Activated T-cell treated with anti-CD3 and anti-CD28 coated beads, Interleukin-2, amount 50 U/mL, for 24 hours (primary cell): ENCODE results near the gene LARGE2.

ENCODE experiments used
- DNase-seq: peaks from one replicate; pipeline ENCODE4 v3.0.0-alpha.2; 2020
- H3K27ac Mint-ChIP-seq: 2 replicates; pipeline ENCODE4 v1.8.0; 2020; ENCODE audit warnings: mild to moderate bottlenecking, mixed read lengths
- H3K27me3 Mint-ChIP-seq: 2 replicates; pipeline ENCODE4 v1.8.0; 2020; ENCODE audit warnings: mixed read lengths
- H3K36me3 Mint-ChIP-seq: 2 replicates; pipeline ENCODE4 v1.8.0; 2020; ENCODE audit warnings: low read depth, mixed read lengths
- H3K4me1 Mint-ChIP-seq: 2 replicates; pipeline ENCODE4 v1.8.0; 2020; ENCODE audit warnings: low read depth, mixed read lengths
- H3K4me3 Mint-ChIP-seq: 2 replicates; pipeline ENCODE4 v1.8.0; 2020; ENCODE audit warnings: mild to moderate bottlenecking, moderate library complexity, mixed read lengths
- H3K9me3 Mint-ChIP-seq: 2 replicates; pipeline ENCODE4 v1.8.0; 2020; ENCODE audit warnings: mixed read lengths

LARGE2 gene

DNA sequence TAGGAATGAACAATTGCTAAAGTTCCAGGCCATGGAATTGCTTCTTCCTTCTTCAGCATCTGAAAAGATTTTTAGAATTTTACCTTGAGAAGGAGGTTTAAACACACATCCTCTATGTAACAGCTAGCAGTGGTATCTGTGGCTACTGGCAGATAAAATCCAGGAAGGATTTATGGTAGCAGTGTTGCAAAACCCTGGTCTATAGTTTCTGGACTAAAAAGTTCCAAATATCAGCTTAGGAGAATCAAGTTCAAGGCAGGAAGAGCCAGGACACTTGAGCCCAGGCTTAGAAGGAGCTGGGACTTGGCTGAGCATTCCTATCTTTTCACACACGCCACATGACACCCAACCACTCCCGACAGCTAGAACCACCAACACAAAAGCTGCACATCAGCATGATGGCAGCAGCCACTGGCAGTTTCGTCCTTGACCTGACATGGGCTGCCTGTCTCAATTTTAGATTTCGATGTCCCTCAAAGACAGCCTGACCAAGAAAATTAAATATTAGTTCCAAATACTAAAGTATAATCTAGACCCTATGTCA is 14.1 kb downstream of the LARGE2 start:
- DNase-seq = no peak
- no peaks in the 10 kb centered on the region for H3K9me3 Mint-ChIP-seq
- no peaks in the 10 kb centered on the region for H3K27me3 Mint-ChIP-seq
- peaks cover 4% of the 10 kb centered on the region for H3K4me1 Mint-ChIP-seq
- peak overlapping the region; percentile 3 for H3K27ac Mint-ChIP-seq
- peaks cover 57% of the 10 kb centered on the region for H3K36me3 Mint-ChIP-seq
- no peak overlapping the region for H3K4me3 Mint-ChIP-seq

DNA sequence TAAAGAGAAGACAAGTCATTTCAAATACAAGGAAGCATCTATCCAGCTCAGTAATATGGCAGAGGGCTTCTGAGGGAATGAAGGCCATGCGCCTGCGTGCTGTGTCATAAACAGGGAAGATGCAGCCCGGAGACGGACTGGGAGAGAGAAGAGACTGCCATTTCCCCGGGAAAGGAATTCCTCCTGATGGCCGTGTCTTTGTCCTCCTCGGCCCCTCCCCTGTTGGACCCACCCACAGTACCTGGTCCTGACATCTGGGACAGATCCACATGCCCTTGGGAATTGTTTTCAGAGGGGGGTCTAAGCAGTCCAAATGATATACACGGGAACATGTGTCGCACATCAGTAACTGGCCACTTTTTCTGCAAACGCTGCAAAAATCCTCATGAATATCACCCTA is 15.5 kb downstream of the LARGE2 start:
- Mint-ChIP-seq H3K4me3 (no peak overlapping the region), H3K27ac (no peak overlapping the region), H3K9me3 (no peaks in the 10 kb centered on the region), H3K4me1 (peaks cover 2% of the 10 kb centered on the region), H3K27me3 (no peaks in the 10 kb centered on the region), H3K36me3 (peaks cover 59% of the 10 kb centered on the region)
- DNase-seq = no peak

DNA sequence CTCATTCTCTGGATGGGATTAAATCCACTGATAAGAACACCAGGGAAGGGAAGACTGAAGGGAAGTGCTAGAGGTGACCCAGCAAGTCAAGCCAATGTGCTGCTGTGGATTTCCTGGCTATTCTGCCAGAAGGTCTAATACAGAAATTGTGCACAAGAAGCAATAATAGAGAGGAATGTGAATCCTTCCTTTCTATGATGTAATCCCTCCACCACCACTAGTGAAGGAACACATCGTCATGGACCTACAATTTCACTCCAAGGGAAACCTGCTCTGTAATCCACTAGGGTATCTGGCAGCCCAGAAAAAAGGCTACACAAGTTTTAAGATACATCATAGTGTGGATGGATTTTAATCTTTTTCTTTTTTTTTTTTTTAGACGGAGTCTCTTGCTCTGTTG is 17.4 kb downstream of the LARGE2 start:
- Mint-ChIP-seq H3K9me3 (no peaks in the 10 kb centered on the region), H3K36me3 (peaks cover 58% of the 10 kb centered on the region)
- no peak for DNase-seq

DNA sequence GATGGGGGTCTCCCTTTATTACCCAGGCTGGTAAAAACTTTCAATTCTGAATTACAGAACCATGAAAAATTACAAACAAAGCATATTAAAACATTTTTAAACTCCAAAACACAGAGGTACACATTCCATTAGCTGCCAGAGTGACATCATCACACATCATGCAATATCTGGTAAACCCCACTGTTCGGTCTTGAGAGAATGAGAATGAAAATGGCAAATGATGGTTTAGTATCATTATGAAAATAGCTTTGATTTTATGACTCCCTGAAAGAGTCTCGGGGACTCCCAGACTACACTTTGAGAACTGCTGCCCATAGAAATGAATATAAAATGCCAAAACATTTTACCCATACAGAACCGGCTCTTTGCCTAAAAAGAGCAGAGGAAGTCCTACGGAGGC is 18.8 kb downstream of the LARGE2 start:
- Mint-ChIP-seq H3K4me3 (no peak overlapping the region), H3K9me3 (no peaks in the 10 kb centered on the region), H3K4me1 (peaks cover 2% of the 10 kb centered on the region)

More for the DNA sequence above, 17.4 kb downstream of the LARGE2 start:
- Mint-ChIP-seq H3K27me3 (no peaks in the 10 kb centered on the region), H3K27ac (peak overlapping the region; percentile 22), H3K4me3 (no peak overlapping the region), H3K4me1 (peaks cover 2% of the 10 kb centered on the region)

DNA sequence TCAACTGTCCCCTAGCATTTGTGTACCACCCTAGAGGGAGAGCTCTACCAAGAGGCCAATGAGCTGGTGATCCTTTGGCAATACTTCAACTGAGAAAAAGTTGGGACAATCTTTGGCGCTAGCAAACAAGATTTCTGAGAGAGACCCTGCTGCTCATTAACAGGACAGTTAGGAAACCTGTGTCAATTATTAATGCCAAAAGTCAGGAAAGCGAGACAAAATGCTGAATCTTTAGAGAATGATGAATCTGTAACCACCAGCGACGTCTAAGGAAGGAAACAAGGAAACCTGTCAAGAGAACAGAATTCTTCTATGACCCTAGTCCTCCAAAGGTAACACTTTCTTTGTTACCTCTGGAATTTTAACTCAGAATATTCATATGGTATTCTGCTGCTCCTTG is 19.9 kb downstream of the LARGE2 start:
- no peaks in the 10 kb centered on the region for H3K9me3 Mint-ChIP-seq
- DNase-seq = no peak
- H3K27ac Mint-ChIP-seq = no peak overlapping the region
- H3K27me3 Mint-ChIP-seq = no peaks in the 10 kb centered on the region
- H3K4me1 Mint-ChIP-seq = peaks cover 2% of the 10 kb centered on the region
- H3K4me3 Mint-ChIP-seq = no peak overlapping the region
- H3K36me3 Mint-ChIP-seq = peaks cover 60% of the 10 kb centered on the region

More for the DNA sequence above, 18.8 kb downstream of the LARGE2 start:
- no peak for DNase-seq
- Mint-ChIP-seq H3K27me3 (no peaks in the 10 kb centered on the region), H3K27ac (peak overlapping the region; percentile 32), H3K36me3 (peaks cover 59% of the 10 kb centered on the region)

DNA sequence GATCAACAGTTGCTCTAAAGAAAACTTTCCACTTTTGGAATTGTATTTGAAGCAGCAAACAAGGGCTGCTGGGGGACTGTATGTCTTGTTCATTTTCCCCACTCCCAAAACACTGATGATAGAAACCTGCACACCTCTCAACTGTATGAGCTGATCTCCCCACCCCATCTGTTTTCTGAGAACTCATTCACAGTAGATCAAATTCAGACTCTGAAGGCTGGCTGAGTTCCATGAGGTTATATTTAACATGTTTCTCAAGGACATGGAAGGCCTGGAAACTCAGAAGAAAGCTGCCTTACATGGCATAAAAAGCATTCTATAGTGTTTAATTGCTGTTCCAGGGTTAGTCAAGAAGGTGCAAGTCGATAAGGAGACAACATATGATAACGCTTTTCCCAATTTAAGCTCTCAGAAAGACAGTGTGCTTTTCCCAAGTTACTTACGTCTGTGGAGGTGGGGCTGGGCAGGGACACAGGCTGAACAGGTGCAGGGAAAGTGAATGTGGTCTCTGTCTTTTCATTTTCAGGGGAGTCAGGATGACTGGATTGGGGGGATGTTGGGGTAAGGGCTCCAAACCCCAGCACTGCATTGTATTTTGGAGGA is 23.0 kb downstream of the LARGE2 start:
- Mint-ChIP-seq H3K4me1 (peaks cover 2% of the 10 kb centered on the region), H3K4me3 (no peak overlapping the region), H3K27me3 (no peaks in the 10 kb centered on the region), H3K27ac (no peak overlapping the region), H3K9me3 (no peaks in the 10 kb centered on the region), H3K36me3 (peaks cover 79% of the 10 kb centered on the region)
- DNase-seq = no peak

DNA sequence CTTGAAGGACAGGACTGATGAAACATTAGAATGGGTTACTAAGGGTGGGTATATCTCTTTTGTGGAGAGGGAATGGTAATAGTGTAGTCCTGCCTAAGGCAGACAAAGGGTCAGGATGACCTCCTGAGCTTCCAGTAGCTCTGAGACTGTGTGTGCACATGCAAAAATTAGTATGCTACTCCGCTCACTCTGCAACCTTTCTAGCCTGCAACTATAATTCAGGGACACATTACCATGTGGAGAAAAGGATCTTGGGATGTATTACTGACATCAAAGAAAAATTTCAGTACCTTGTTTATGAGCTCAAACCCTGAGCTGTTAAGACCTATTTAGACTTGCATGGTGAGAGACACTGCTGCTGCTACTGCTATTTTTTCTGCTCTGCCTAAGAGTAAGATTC is 25.4 kb downstream of the LARGE2 start:
- Mint-ChIP-seq H3K4me1 (no peaks in the 10 kb centered on the region), H3K9me3 (no peaks in the 10 kb centered on the region), H3K36me3 (peaks cover 89% of the 10 kb centered on the region), H3K4me3 (no peak overlapping the region), H3K27me3 (no peaks in the 10 kb centered on the region), H3K27ac (no peak overlapping the region)
- no peak for DNase-seq

DNA sequence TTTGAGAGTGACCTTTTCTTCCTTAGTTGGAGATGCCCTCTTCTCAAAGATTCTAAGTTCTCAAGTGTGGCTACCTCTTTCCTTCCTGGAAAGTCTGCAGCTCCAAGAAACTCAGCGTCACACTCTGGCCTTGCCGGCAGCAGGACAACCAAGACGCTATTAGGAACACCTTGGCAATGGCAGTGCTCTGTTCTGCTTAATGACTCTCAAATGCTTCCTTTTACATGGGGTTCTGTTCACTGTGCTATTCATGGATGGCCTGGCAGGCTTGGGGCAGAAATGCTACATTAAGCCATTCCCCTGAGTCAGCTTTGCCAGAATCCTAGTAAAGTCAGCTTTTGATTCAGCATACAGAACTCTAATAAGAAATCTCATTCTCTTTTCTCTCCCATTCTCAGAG is 25.9 kb downstream of the LARGE2 start:
- H3K36me3 Mint-ChIP-seq = peaks cover 91% of the 10 kb centered on the region
- no peaks in the 10 kb centered on the region for H3K27me3 Mint-ChIP-seq
- no peaks in the 10 kb centered on the region for H3K9me3 Mint-ChIP-seq
- H3K27ac Mint-ChIP-seq = no peak overlapping the region
- no peaks in the 10 kb centered on the region for H3K4me1 Mint-ChIP-seq
- H3K4me3 Mint-ChIP-seq = no peak overlapping the region
- no peak for DNase-seq

DNA sequence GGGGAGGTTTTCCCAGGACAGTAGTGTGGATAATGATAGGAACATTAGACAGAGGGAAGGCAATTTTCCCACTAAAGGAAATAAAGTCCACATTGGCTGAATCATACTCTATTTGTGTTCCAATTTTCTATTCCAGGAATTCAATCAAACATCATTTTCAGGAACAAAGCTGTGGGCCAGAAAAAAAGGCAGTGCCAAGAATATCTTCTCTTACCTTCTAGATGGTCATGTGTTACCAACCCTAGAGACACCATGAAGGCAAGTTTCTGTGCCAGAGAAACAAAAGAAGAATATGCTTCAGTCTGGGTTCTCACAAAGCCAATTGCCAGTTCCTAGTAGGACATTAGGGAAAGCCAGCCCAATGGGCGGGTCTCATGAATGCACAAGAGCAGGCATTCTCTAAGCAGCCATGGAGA is 27.5 kb downstream of the LARGE2 start:
- no peak for DNase-seq
- no peak overlapping the region for H3K4me3 Mint-ChIP-seq
- H3K27ac Mint-ChIP-seq = no peak overlapping the region
- peaks cover 83% of the 10 kb centered on the region for H3K36me3 Mint-ChIP-seq
- no peaks in the 10 kb centered on the region for H3K27me3 Mint-ChIP-seq
- H3K9me3 Mint-ChIP-seq = no peaks in the 10 kb centered on the region
- no peaks in the 10 kb centered on the region for H3K4me1 Mint-ChIP-seq

DNA sequence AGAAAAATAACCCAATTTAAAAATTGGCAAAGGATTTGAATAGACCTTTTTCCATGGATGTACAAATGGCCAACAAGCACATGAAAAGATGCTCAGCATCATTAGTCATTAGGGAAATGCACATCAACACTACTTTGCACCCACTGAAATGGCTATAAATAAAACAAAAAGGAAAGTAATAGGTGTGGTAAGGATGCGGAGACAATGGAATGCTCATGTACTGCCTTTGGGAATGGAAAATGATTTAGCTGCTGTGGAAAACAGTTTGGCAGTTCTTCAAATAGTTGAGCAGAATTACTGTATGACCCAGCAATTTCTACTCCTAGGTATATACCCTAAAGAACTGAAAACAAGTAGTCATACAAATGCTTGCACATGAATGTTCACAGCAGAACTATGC is 37.4 kb downstream of the LARGE2 start:
- no peak for DNase-seq
- no peaks in the 10 kb centered on the region for H3K9me3 Mint-ChIP-seq
- H3K27me3 Mint-ChIP-seq = no peaks in the 10 kb centered on the region
- H3K36me3 Mint-ChIP-seq = peaks cover 46% of the 10 kb centered on the region
- H3K4me1 Mint-ChIP-seq = peaks cover 2% of the 10 kb centered on the region
- H3K27ac Mint-ChIP-seq = no peak overlapping the region
- H3K4me3 Mint-ChIP-seq = no peak overlapping the region

DNA sequence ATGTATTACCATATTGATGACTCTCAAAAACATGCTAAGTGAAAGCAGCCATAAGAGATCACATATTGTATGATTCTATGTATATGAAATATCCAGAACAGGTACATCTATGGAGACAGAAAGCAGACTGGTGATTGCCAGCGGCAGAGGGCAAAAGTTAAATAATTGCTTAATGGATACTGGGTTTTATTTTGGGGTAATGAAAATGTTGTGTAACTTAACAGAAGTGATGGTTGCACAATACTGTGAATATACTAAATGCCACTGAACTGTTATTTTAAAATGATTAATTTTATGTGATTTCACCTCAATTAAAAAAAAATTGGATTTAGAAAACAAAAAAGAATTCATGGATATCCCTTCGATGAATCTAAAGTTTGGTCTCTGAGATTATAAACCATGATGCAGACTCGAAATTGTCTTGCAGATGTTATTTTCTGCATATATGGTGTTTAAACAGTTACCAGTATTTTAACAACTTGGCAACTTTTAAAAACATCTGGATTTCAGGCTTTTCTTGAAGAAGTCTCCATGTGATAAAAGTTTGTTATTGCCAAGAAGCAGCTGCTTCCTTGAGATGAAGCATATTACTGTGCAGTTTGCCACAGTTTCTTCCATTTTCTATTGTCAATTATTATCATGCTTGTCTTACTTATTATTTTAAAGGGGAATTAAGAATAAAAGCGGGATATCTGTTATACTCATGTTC is 38.1 kb downstream of the LARGE2 start:
- H3K9me3 Mint-ChIP-seq = no peaks in the 10 kb centered on the region
- DNase-seq = no peak
- no peak overlapping the region for H3K27ac Mint-ChIP-seq
- H3K36me3 Mint-ChIP-seq = peaks cover 40% of the 10 kb centered on the region
- H3K4me3 Mint-ChIP-seq = no peak overlapping the region
- H3K4me1 Mint-ChIP-seq = peaks cover 2% of the 10 kb centered on the region
- H3K27me3 Mint-ChIP-seq = no peaks in the 10 kb centered on the region

DNA sequence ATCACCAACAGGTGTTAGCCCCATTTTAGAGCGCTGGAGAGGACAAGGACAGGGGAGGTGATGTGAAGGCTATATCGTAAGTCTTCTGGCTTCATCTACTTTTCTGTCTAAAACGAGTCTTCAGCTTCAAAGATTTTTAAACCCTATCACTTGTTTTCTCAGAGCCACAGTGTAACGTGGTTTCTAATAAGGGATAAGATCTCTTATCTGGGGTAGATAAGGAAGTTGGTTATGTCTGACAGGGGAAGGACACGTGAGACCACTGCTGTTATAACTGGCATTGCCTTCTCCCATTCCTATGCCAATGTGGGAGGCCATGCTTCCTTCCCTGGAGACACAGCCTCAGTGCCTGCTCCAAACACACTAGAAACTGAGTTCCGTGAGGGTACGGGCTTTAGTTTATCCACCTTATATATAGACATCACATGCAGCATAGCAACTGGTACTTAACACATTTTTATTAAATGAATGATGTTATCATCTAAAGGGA is 39.3 kb downstream of the LARGE2 start:
- Mint-ChIP-seq H3K9me3 (no peaks in the 10 kb centered on the region), H3K27me3 (no peaks in the 10 kb centered on the region), H3K36me3 (peaks cover 31% of the 10 kb centered on the region), H3K4me1 (peaks cover 2% of the 10 kb centered on the region), H3K27ac (no peak overlapping the region), H3K4me3 (no peak overlapping the region)
- no peak for DNase-seq

DNA sequence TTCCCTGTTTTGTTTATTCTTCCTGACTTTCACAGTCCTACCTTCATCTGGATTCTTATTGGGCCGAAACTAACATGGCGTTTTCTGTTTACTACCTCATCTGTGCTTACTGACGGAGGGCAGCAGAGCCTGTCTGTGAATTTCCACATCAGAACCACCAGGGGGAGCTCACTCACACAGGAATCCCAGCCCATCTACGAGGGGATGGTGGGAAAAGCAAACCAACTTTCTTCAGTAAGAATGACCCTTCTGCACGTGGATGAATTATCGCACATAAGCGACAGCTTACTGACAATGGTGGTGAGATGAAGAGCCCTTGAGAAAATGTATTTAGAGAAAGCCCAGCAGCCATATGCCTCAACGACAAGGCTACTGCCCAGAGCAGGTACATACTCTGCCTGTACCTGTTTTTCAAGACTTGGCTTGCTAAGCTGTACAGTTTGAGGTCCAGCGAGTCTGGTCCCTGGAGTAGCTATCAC is 42.5 kb downstream of the LARGE2 start:
- H3K36me3 Mint-ChIP-seq = peaks cover 42% of the 10 kb centered on the region
- no peak overlapping the region for H3K27ac Mint-ChIP-seq
- H3K4me1 Mint-ChIP-seq = no peaks in the 10 kb centered on the region
- no peak overlapping the region for H3K4me3 Mint-ChIP-seq
- DNase-seq = peak; percentile 59
- no peaks in the 10 kb centered on the region for H3K9me3 Mint-ChIP-seq
- H3K27me3 Mint-ChIP-seq = no peaks in the 10 kb centered on the region

DNA sequence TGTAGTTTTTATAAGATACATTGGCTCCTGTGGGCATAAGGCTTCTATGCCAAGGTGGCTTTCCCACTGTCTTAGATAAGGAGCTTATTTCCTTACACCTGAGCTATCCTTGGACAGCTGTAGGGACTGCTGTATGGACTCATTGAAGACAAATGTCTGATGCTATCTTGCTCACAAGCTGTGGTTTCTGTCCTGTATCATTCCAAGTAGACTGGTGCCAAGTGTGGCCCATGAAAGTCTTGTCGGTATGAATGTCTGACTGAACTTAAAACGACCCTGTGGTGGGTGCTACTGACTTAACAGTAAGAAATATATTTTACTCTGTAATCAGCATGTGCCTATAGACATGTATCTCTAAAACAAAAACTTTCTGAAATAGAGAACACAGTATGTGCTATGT is 45.0 kb downstream of the LARGE2 start:
- Mint-ChIP-seq H3K4me1 (no peaks in the 10 kb centered on the region), H3K36me3 (peaks cover 45% of the 10 kb centered on the region), H3K9me3 (no peaks in the 10 kb centered on the region), H3K4me3 (no peak overlapping the region), H3K27me3 (no peaks in the 10 kb centered on the region), H3K27ac (no peak overlapping the region)
- no peak for DNase-seq

DNA sequence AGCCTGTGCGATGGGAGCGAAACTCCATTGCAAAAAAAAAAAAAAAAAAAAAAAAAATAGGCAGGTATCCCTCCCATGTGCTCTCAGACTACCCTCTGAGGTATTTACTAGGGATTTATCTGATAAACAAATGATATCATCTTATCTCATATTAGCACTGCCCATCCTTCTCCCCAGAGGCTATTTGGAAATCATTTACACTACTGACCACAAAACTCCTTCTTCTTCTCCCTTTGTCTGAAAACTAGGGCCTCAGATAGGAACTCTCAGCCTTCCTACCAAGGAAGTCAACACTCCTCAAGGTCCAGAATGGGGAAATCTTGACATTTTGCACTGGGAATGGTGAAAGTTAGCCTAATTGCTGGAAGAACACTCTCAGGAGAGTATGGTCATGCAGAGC is 46.4 kb downstream of the LARGE2 start:
- Mint-ChIP-seq H3K4me1 (no peaks in the 10 kb centered on the region), H3K9me3 (no peaks in the 10 kb centered on the region), H3K27ac (no peak overlapping the region), H3K36me3 (peaks cover 45% of the 10 kb centered on the region), H3K27me3 (no peaks in the 10 kb centered on the region), H3K4me3 (no peak overlapping the region)
- no peak for DNase-seq
